Activated CD8-positive, alpha-beta T cell treated with anti-CD3 and anti-CD28 coated beads, Interleukin-2, amount 10 ng/mL, durations not matched to agents 7 days and 5 days (primary cell): ENCODE results near the gene ZNF133. TPM values are rescaled to one million over a fixed set of nuclear protein-coding genes. Genes with fewer than 3 reads are reported as not detected.
"Not testable (repeated sequence)": the region's sequence is repeated elsewhere in the genome, so short reads cannot be mapped to it uniquely, and the experiment has no call there.

Source experiments
- ATAC-seq: fragments of 150-1000 bp; cut with Tn5 transposase; one replicate; pipeline ENCODE4 v1.10.0; 2021; ENCODE audit warnings: moderate library complexity
- CTCF ChIA-PET: fragments of 350-600 bp; sonication (Branson Sonifier 250); formaldehyde crosslinking; loops from one replicate; lab custom pipeline; 2021; ENCODE audit warnings: antibody characterized with exemption; lab: Charles Lee
- POLR2A ChIA-PET: fragments of 350-600 bp; sonication (Branson Sonifier 250); formaldehyde crosslinking; loops from one replicate; lab custom pipeline; 2021; ENCODE audit warnings: antibody characterized with exemption; lab: Charles Lee
- DNase-seq: peaks from one replicate; pipeline ENCODE4 v3.0.0-alpha.2; 2020
- H3K27ac Mint-ChIP-seq: one replicate; pipeline ENCODE4 v1.8.0; 2021; ENCODE audit warnings: mild to moderate bottlenecking, mixed read lengths
- H3K27me3 Mint-ChIP-seq: one replicate; pipeline ENCODE4 v1.8.0; 2021; ENCODE audit warnings: low read depth, mixed read lengths
- H3K36me3 Mint-ChIP-seq: one replicate; pipeline ENCODE4 v1.8.0; 2021; ENCODE audit warnings: low read depth, mixed read lengths
- H3K4me1 Mint-ChIP-seq: one replicate; pipeline ENCODE4 v1.8.0; 2021; ENCODE audit warnings: low read depth, mixed read lengths
- H3K4me3 Mint-ChIP-seq: one replicate; pipeline ENCODE4 v1.8.0; 2021; ENCODE audit warnings: mild to moderate bottlenecking, mixed read lengths
- H3K9me3 Mint-ChIP-seq: one replicate; pipeline ENCODE4 v1.8.0; 2022; ENCODE audit warnings: mixed read lengths; ENCODE audit not compliant: insufficient read depth
- total RNA-seq, 2 experiments: library from RNA; stranded (reverse); gene quantifications; one replicate each; pipeline ENCODE4 v1.2.3, GENCODE V29; 2021

ZNF133 gene
- total RNA-seq, 2 experiments from 2014 or later, result 6.0 to 7.2 TPM

GRCh38 chr20:18263723-18264122 is 24.6 kb upstream of the ZNF133 start:
- no peaks in the 10 kb centered on the region for H3K9me3 Mint-ChIP-seq
- CTCF ChIA-PET, result interaction anchor here (1.6 kb wide), 1 partner anchor 10 kb away, joined by 3 read pairs; no protein-coding TSS in a partner anchor
- ATAC-seq, result no peak
- no peaks in the 10 kb centered on the region for H3K4me1 Mint-ChIP-seq
- no peak overlapping the region for H3K4me3 Mint-ChIP-seq
- H3K27me3 Mint-ChIP-seq, result peaks cover 24% of the 10 kb centered on the region
- DNase-seq, result no peak
- no peak overlapping the region for H3K27ac Mint-ChIP-seq
- POLR2A ChIA-PET, result no interaction called here
- H3K36me3 Mint-ChIP-seq, result no peaks in the 10 kb centered on the region

- ATAC-seq, result no peak
- H3K27ac Mint-ChIP-seq, result no peak overlapping the region
These were observed 22.9 kb upstream of the ZNF133 start for GRCh38 chr20:18265441-18265840.

GRCh38 chr20:18266282-18266681 is 22.0 kb upstream of the ZNF133 start:
- no peak for DNase-seq
- ChIA-PET POLR2A (no interaction called here), CTCF (no interaction called here)
- Mint-ChIP-seq H3K36me3 (no peaks in the 10 kb centered on the region), H3K9me3 (no peaks in the 10 kb centered on the region), H3K4me1 (no peaks in the 10 kb centered on the region), H3K4me3 (no peak overlapping the region), H3K27me3 (peaks cover 30% of the 10 kb centered on the region), H3K27ac (no peak overlapping the region)
- ATAC-seq, result no peak

More at GRCh38 chr20:18265441-18265840, 22.9 kb upstream of the ZNF133 start:
- Mint-ChIP-seq H3K4me1 (no peaks in the 10 kb centered on the region), H3K27me3 (peaks cover 26% of the 10 kb centered on the region), H3K4me3 (no peak overlapping the region), H3K9me3 (no peaks in the 10 kb centered on the region), H3K36me3 (no peaks in the 10 kb centered on the region)
- no peak for DNase-seq
- CTCF ChIA-PET, result no interaction called here
- POLR2A ChIA-PET, result interaction anchor here (0.6 kb wide), 1 partner anchor 323 kb away, joined by 4 read pairs; no protein-coding TSS in a partner anchor

- Mint-ChIP-seq H3K4me3 (no peak overlapping the region), H3K36me3 (no peaks in the 10 kb centered on the region), H3K27ac (no peak overlapping the region), H3K27me3 (peaks cover 33% of the 10 kb centered on the region), H3K9me3 (no peaks in the 10 kb centered on the region), H3K4me1 (no peaks in the 10 kb centered on the region)
- ChIA-PET CTCF (interaction anchor here (0.5 kb wide), 1 partner anchor 12 kb away, joined by 3 read pairs; no protein-coding TSS in a partner anchor), POLR2A (no interaction called here)
- ATAC-seq (no peak), DNase-seq (no peak)
These were observed 20.5 kb upstream of the ZNF133 start for GRCh38 chr20:18267815-18268214.

GRCh38 chr20:18271160-18271559 is 17.2 kb upstream of the ZNF133 start:
- CTCF ChIA-PET, result no interaction called here
- DNase-seq, result no peak
- no peak overlapping the region for H3K27ac Mint-ChIP-seq
- peaks cover 36% of the 10 kb centered on the region for H3K27me3 Mint-ChIP-seq
- no peak overlapping the region for H3K4me3 Mint-ChIP-seq
- H3K9me3 Mint-ChIP-seq, result no peaks in the 10 kb centered on the region
- POLR2A ChIA-PET, result no interaction called here
- ATAC-seq, result no peak
- H3K4me1 Mint-ChIP-seq, result no peaks in the 10 kb centered on the region
- no peaks in the 10 kb centered on the region for H3K36me3 Mint-ChIP-seq

DNA sequence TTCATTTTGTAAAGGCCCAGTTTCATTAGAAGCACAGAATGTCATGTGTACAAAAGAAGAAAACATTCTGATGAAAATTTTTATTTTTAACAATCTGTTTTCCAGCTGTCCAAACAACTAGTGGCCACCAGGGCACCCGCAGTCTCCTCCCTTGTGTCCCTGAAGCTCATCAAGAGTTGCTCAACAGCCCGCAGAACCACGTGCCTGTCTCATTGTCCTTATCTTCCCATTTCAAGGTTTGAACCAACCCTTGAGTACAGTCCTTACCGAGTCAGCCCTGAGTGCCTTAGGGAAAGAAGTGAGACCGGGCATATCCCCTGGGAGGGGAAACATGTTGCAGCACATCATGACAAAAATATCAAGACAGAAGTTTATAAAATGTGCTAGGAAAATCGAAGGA is 15.9 kb upstream of the ZNF133 start:
- Mint-ChIP-seq H3K9me3 (no peaks in the 10 kb centered on the region), H3K27ac (no peak overlapping the region), H3K36me3 (no peaks in the 10 kb centered on the region), H3K4me3 (no peak overlapping the region), H3K27me3 (peaks cover 32% of the 10 kb centered on the region), H3K4me1 (peaks cover 6% of the 10 kb centered on the region)
- ATAC-seq, result no peak
- ChIA-PET POLR2A (no interaction called here), CTCF (no interaction called here)
- no peak for DNase-seq

DNA sequence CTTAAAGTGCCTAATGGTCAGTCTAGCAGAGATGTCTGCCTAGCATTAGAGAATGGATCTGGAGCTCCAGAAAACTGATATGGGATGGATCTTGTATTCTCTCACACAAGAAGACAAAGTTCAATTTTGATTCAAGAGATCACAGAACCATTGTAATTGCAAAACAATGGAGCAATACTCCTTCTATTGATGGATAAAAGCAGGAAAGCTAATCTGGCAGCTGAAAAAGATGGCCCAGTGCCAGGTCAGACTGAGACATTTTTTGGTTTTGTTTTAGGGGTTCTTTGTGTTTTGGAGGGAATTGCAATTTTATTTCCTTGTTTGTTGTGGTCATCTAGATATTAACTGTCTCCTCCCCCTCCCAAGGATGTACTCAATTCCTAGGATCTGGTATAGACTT is 14.6 kb upstream of the ZNF133 start:
- POLR2A ChIA-PET, result no interaction called here
- Mint-ChIP-seq H3K27ac (no peak overlapping the region), H3K9me3 (no peaks in the 10 kb centered on the region), H3K4me1 (peaks cover 6% of the 10 kb centered on the region), H3K27me3 (peaks cover 26% of the 10 kb centered on the region), H3K4me3 (no peak overlapping the region), H3K36me3 (no peaks in the 10 kb centered on the region)
- ATAC-seq (no peak), DNase-seq (no peak)
- CTCF ChIA-PET, result no interaction called here

DNA sequence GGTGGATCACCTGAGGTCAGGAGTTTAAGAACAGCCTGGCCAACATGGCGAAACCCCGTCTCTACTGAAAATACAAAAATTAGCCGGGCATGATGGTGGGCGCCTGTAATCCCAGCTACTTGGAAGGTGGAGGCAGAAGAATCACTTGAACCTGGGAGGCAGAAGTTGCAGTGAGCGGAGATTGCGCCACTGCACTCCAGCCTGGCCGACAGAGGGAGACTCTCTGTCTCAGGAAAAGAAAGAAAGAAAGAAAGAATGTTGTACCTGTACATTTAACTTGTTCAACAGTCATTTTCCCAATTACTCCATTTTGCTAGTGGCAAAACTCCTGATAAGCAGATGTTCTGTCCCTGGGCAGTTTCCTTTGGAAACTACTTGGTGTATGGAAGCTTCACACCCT is 12.4 kb upstream of the ZNF133 start:
- ChIA-PET POLR2A (interaction anchor here (0.6 kb wide), 1 partner anchor 165 kb away, joined by 3 read pairs; no protein-coding TSS in a partner anchor), CTCF (interaction anchor here (0.7 to 2.1 kb wide), 10 partner anchors 10 to 772 kb away, joined by 3 to 8 read pairs (median 3); partner anchors contain the start of genes RRBP1 and ZNF133)
- H3K4me3 Mint-ChIP-seq, H3K27ac Mint-ChIP-seq, H3K4me1 Mint-ChIP-seq, ATAC-seq, DNase-seq, H3K36me3 Mint-ChIP-seq, H3K9me3 Mint-ChIP-seq: not testable (repeated sequence)
- peaks cover 35% of the 10 kb centered on the region for H3K27me3 Mint-ChIP-seq

GRCh38 chr20:18276821-18277220 is 11.5 kb upstream of the ZNF133 start:
- H3K27me3 Mint-ChIP-seq, result peaks cover 36% of the 10 kb centered on the region
- no peak overlapping the region for H3K4me3 Mint-ChIP-seq
- ATAC-seq, result peak; percentile 92
- DNase-seq, result peak; percentile 76
- H3K9me3 Mint-ChIP-seq, result no peaks in the 10 kb centered on the region
- H3K36me3 Mint-ChIP-seq, result no peaks in the 10 kb centered on the region
- no peak overlapping the region for H3K27ac Mint-ChIP-seq
- ChIA-PET CTCF (interaction anchor here (0.9 to 2.1 kb wide), 9 partner anchors 9 to 773 kb away, joined by 3 to 8 read pairs (median 3); partner anchors contain the start of genes RRBP1 and ZNF133), POLR2A (no interaction called here)
- peaks cover 6% of the 10 kb centered on the region for H3K4me1 Mint-ChIP-seq

DNA sequence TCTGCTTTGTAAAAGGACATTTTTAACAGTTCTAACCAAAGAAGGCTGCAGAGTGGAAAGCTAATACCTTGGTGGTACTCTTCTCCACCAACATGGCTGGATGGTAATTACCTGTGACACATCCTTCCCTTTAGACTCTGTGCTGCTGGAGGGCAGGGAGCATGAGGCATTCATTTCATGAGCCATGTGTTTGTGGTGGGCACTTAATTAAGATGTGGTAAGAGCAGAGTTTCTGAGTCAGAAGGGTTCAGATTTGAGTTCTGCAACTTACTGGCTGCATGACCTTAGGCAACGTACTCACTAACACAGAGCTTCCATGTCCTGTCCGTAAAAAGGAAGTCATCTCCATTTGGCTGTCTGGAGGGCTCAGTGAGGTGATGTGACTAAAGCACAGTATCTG is 9.1 kb upstream of the ZNF133 start:
- H3K36me3 Mint-ChIP-seq, result no peaks in the 10 kb centered on the region
- ATAC-seq (no peak), DNase-seq (no peak)
- H3K27me3 Mint-ChIP-seq, result peaks cover 40% of the 10 kb centered on the region
- no peak overlapping the region for H3K27ac Mint-ChIP-seq
- POLR2A ChIA-PET, result no interaction called here
- no peak overlapping the region for H3K4me3 Mint-ChIP-seq
- peaks cover 6% of the 10 kb centered on the region for H3K4me1 Mint-ChIP-seq
- no peaks in the 10 kb centered on the region for H3K9me3 Mint-ChIP-seq
- CTCF ChIA-PET, result interaction anchor here (0.9 to 1.3 kb wide), 2 partner anchors 9 to 11 kb away, joined by 3 to 5 read pairs; partner anchors contain the start of gene ZNF133

- CTCF ChIA-PET, result interaction anchor here (2.2 kb wide), 1 partner anchor 9 kb away, joined by 8 read pairs; no protein-coding TSS in a partner anchor
- Mint-ChIP-seq H3K4me1 (peaks cover 16% of the 10 kb centered on the region), H3K36me3 (peaks cover 6% of the 10 kb centered on the region), H3K9me3 (peaks cover 13% of the 10 kb centered on the region), H3K4me3 (no peak overlapping the region), H3K27me3 (peaks cover 36% of the 10 kb centered on the region), H3K27ac (no peak overlapping the region)
- POLR2A ChIA-PET, result interaction anchor here (1.9 kb wide), 1 partner anchor 147 kb away, joined by 5 read pairs; the partner anchor contains the start of genes KAT14 and PET117
- DNase-seq (no peak), ATAC-seq (no peak)
These were observed 3.4 kb upstream of the ZNF133 start for GRCh38 chr20:18284805-18285533.

DNA sequence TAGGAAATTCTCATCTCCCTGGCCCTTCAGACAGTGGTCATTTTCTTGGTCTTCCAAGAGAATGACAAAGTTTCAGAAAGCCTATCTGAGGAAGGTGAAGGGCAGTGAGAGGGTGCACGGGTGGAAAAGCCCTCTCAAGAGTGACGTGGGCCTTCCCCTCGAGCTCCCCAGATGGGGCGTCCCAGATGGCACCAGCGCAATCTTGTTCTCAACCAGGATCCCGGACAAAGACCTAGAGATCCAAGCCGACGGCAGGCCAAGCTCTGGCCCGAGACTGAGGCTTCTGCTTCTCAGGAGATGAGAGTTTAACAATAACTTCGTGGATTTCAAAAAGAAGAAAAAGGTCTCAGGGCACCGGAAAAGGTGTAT is 797 bp upstream of the ZNF133 start:
- POLR2A ChIA-PET, result interaction anchor here (0.6 to 2.0 kb wide), 5 partner anchors 150 to 1765 kb away, joined by 3 to 10 read pairs (median 4); partner anchors contain the start of genes CFAP61, CRNKL1, DZANK1 and KAT14
- peaks cover 8% of the 10 kb centered on the region for H3K36me3 Mint-ChIP-seq
- peaks cover 24% of the 10 kb centered on the region for H3K27me3 Mint-ChIP-seq
- H3K4me3 Mint-ChIP-seq, result peak overlapping the region; percentile 95
- DNase-seq, result no peak
- CTCF ChIA-PET, result interaction anchor here (1.2 to 1.3 kb wide), 3 partner anchors 11 to 289 kb away, joined by 3 to 4 read pairs (median 3); no protein-coding TSS in a partner anchor
- H3K27ac Mint-ChIP-seq, result peak overlapping the region; percentile 99
- H3K9me3 Mint-ChIP-seq, result peaks cover 13% of the 10 kb centered on the region
- H3K4me1 Mint-ChIP-seq, result peaks cover 19% of the 10 kb centered on the region
- no peak for ATAC-seq
